ENCODE measurements around the gene CFAP299.

Gene CFAP299

DNA sequence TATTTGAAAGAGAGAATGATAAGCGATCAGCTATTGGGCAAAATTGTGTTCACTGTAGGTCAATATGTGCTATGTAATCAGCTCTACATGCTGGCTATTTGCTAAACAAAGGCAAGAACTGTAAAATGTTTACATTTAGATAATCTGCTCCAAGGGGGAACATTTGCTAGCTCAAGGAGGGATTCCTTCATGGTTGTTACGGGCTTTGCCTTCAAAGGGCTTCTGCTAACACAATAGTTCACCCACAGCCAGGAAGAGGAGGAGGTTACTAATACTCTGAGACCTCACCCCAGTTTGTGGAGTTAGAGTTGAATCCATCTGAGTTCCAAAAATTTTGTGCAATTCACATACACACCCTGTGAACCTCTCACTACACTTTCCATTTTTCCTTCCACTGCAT lies 587.4 kb downstream of the CFAP299 start:
- DNase-seq (ENCODE audit: low read depth in 2 of 2), result no peak

DNA sequence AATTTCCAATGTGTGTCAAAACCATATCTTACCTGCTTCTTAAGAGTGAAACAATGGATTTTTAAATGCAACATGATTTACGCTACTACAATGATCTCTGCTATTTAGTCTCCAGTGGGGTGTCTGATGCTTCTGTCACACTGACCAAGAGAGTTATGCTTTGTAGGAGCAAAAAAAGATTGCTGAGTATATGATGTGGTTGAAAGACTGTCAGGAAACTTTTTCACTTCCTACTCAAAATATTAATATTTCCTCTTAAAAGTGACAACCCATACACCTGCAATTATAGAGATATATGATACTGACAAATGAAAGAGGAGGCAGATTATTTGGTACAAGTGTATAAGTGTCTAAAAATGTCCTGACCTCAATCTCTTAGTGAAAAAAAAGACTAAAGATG lies 589.8 kb downstream of the CFAP299 start:
- no peak for DNase-seq (ENCODE audit: low read depth in 2 of 2)

DNA sequence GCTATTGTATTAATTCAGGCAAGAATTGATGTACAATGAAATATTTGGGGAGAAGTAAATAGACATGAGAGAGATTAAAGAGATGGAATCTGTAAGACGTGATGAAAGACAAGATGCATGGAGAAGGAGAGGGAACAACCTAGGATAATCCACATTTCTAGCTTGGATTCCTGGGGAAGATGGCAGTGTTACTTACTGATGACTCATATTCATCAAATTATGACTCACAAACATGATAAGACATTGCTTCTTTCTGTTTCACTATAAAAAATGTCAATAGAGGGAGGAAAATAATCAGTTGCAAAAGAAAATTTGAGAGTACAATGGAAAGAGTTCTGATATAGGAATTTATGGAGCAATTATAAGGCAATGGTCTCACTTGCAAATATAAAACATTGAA lies 590.9 kb downstream of the CFAP299 start:
- DNase-seq (ENCODE audit: low read depth in 2 of 2), result no peak

DNA sequence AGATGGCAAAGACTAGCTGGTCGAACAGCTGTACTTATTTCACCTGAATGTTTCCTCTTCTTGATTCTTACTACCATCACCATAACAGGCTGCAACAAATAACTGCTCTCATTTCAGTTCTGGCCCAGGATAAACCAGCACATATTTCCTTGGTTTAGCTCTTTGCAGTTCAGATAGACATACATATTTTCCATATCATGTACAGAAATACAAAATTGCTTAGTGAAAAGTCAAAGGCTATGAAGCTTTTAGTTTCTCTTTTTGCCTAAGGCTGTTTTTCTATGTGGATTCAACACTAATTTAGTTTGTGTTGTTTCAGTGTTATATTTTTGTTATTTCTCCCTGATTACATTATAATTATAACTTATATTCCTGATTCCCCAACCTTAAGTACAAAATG lies 591.4 kb downstream of the CFAP299 start:
- no peak for DNase-seq (ENCODE audit: low read depth in 2 of 2)

DNA sequence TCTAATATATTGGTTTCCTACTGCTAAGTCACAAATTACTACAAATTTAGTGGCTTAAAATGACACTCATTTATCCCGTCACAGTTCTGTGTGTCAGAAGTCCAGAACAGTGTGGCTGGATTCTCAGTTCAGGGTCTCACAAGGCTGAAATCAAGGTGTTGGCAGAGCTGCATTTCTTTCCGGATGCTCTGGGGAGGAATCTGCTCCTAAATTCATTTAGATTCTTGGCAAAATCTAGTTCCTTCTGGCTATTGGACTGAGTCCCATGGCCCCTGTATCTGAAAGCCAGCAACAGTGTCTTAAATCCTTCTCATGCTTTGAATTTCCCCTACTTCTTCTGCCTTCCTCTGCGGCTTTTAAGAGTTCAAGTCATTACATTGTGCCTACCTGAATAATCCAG lies 591.9 kb downstream of the CFAP299 start:
- no peak for DNase-seq (ENCODE audit: low read depth in 2 of 2)

DNA sequence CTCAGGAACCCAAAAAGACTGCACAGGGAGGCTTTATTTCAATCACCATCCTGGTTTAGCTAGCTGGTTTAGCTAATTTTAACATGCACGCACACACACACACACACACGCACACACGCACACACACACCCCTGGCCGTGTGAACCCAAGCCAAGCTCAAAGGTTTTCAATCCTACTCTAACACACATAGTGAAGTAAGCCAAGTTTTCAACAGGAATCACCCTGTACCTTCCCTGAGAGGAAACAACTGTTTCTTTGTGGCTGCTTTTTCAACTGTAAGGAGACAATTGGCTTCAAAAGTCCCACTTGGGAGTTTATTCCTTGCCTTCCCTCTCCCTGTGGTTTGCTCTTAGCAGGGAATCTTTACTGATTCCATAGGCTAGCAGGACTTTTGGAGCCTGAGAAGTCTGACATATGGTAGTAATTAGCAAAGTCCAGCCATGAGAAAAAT lies 596.1 kb downstream of the CFAP299 start:
- DNase-seq (ENCODE audit: low read depth in 2 of 2), result no peak

DNA sequence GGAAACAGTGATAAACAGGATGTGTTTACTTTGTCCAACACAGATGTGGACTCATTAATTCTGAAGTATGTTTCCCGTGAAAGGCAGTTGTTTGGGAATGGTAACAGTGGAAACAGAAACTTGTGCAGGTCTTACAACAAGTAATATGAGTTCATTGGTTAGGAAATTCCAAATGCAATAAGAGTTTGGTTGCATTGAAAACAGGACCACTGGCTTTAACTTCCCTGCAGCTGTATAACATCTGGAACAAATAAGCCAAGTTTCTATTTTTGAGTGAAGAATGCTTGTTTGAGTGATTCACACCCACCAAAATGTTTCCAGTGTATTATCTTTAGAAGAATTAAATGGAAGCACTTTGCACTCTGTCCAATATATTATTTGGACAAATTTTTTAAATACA lies 612.6 kb downstream of the CFAP299 start:
- DNase-seq (ENCODE audit: low read depth in 2 of 2), result no peak

DNA sequence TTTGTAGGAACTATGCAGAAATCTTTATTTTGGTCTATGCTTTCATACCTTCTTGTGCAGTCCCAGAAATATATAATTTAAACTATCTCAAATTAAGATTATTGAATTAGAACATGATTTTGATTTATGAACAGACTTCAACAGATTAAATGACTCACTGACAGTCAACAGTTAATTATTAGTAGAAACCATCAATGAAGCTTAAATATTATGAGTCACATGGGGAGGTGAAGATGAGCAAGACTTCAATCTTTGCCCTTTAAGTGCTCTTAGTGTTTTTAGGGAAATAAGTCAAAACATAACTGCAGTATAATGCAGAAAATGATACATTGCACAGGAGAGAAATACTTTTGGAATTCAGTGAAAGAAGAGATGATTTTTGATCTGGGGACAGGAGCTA lies 613.5 kb downstream of the CFAP299 start:
- no peak for DNase-seq (ENCODE audit: low read depth in 2 of 2)

DNA sequence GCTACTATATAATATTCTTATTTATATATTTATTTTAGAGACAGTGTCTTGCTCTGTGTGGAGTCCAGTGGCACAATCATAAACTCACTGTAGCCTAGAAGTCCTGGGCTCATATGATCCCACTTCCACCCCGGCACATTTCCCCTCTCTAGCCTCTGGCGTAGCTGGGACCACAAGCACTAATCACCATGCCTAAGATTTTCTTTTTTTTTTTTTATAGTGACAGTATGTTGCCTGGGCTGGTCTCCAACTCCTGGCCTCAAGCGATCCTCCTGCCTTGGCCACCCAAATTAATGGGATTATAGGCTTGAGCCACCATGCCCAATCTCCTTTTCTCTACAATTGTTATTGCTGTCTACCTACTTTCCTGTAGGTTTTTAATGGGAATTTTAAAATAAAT lies 620.9 kb downstream of the CFAP299 start:
- DNase-seq (ENCODE audit: low read depth in 2 of 2), result no peak

DNA sequence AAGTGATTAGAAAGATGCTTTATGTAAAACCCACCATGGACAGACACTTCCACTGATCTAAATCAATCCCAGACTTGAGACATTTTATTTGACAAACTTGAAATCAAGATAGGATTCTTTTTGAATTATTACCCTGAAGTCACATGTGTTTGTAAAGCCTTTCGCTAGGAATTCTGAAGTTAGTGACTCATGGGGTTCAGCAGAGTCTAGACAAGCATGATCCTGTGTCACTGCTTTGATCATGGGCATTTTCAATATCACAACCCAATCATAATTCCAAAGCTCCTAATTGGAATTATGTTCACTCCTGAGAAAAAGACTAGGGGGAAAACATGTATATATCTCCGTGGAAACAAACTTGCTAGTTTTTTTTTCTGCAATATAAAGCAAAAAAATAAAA lies 627.5 kb downstream of the CFAP299 start:
- no peak for DNase-seq (ENCODE audit: low read depth in 2 of 2)

DNA sequence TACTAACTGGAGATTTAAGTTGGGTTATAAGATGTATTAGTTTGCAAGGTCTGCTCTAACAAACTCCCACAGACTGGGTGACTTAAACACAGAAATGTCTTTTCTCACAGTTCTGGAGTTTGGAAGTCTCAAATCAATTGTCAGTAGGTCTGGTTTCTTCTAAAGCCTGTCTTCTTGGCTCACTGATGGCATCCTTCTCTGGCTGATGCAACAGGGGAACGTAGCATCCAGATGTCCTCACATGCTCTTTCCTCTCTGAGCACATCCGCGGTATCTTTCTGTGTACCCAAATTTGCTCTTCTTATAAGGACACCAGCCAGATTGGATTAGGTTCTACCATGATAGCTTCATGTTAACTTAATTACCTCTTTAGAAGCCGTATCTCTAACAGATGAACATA lies 631.8 kb downstream of the CFAP299 start:
- DNase-seq (ENCODE audit: low read depth in 2 of 2), result no peak

DNA sequence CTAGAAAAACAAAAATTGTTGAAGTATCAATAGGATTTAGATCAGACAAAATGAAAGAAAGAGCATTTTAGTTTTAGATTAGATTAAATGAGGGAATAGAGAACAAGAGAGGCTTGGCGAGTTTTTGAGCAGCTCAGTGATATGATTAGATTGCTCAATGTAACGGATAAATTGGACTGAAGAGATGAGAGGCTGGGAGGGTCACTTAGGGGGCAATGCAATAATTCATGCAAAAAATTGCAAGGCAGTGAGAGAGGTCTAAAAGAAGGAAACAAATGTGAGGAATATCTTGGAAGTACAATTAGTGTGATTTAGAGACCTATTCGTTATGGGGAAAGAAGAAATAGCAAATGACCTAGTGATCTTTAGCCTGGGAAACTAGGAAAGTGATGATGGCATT lies 644.7 kb downstream of the CFAP299 start:
- no peak for DNase-seq (ENCODE audit: low read depth in 2 of 2)

DNA sequence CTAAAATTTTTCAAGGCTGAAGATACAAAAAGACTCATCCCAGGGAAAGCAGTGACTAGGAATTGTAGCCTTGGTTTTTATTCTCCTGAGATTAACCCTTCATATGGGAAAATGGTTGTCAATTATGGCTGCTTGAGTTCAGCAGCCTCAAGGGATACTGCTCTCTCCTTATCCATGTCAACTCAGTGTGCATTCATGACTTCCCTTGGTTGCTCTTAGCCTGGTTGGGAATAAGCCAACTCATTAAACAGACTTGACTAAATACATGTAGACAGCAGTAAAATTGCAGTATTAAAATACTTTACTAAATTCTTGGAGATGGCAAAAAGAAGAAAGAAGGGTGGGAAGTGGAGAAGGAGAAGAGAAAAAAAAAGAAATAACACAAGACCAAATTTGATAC lies 650.5 kb downstream of the CFAP299 start:
- no peak for DNase-seq (ENCODE audit: low read depth in 2 of 2)

DNA sequence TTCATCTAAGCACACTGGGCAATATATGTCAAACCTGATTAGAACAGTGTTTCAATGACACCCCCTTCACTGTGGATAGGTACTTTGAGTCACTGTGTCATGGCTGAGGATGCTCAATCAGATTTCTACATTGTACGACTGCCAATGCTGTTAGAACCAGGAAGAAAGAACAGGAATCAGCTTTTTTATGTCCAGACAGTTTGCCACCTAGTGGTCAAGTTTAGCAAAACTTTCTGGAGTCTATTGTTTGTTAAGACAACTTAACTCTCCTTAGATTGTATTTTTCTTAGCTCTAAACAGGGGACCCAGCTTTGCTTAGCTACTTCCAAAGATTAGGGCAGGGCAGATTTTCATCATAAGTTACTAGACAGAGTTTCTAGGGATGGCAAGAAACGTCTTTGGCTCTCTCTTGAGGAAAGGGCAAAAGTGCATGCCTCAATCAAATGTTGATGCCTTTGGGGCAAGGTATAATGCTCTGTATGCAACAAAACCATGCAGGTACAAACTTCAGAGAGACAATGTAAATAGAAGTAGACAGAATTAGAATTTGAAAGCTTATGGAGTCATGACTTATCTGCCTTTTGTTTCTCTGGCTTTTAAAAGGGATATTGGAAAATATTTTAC lies 654.5 kb downstream of the CFAP299 start:
- no peak for DNase-seq (ENCODE audit: low read depth in 2 of 2)

DNA sequence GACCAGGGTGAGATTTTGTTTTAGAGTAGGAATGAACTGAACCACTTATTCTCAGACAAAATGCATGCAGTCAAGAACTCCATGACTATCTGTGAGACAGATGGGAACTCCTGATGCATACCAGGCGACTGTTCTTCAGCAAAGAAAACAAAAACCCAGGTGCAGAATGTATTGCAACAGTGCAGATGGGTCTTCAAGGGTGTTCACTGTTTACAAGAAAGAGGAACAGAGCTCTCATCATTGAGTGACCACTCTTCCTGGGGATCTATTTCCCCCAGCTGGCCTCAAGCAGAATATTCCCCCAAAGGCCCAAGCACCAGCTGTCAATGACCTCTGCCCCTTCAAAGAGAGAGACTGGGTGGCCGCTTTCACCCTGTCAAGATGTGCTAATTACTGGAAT lies 655.3 kb downstream of the CFAP299 start:
- no peak for DNase-seq (ENCODE audit: low read depth in 2 of 2)

DNA sequence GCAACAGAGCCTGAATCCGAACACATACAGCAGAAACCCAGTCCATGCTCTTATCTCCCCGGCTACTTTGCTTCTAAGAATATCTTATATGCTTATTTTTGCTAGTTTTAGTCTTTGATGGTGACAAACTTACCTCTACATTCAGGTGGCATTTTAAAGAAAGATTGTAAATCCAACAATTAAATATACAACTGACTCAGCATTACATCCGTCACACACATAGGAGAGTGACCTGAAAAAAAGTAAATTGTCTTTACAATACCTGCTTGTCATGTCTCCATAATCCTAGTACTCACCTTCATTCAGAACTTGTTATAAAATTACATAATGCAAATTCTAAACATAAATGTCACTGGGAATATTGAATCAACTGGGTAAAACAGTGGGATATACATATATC lies 664.4 kb downstream of the CFAP299 start:
- no peak for DNase-seq (ENCODE audit: low read depth in 2 of 2)

DNA sequence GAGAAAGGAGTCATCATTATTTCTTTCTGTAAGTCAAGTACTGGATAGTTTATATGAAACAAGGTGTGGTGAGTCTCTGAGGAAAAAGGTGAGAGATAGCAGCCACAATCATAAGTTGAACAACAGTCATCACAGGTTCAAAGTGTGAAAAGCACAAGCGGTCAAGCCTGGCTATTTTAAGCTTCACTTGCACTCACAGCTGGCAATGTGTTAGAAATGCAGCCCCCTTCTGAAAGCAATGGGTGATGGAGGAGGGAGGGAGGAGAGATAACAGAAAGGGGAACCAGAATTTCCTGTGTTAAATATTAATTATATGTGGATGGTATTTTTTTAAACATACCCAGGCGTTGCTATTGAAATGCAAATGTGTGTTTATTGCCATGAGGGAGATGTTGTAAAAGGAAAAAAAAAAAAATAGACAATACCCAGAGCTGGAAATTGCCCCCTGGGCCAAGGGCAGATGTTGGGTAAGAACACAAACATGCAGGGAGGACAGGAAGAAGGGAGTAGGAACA lies 668.1 kb downstream of the CFAP299 start:
- no peak for DNase-seq (ENCODE audit: low read depth in 2 of 2)

DNA sequence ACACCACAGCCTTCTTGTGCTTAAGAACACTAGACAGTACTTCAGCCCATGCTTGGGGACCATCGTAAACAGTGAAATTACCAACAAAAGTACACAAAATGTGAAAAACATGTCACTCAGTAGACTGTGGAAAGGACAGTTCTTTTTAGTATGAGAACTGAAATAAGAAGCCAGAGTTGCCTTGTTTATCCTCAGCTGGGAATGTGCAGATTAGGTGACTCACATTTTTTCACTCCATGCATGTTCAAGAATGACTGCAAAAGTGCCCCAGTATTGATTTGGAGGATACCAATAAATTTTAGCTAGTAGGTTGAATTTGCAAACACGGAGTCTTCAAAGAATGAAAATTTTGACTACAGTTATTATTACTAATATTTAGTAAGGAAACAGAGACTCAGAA lies 671.9 kb downstream of the CFAP299 start:
- DNase-seq (ENCODE audit: low read depth in 2 of 2), result no peak

All from stimulated activated CD8-positive, alpha-beta memory T cell treated with anti-CD3 and anti-CD28 coated beads, Interleukin-2, amount 100 ng/mL, for 48 hours (primary cell).